HCEC 1CT (cell line): ENCODE data around the gene RAB17.

Source experiments
- DNase-seq: peaks from one replicate; pipeline ENCODE4 v3.0.0-alpha.2; 2017

The RAB17 gene

GRCh38 chr2:237590272-237591140 is at the start of gene RAB17:
TSS of gene RAB17 (minus strand) at chr2:237590734. CDS start at chr2:237586154, 4,580 bp downstream.
- no peak for DNase-seq

GRCh38 chr2:237639836-237640220 is 49.3 kb upstream of the RAB17 start:
- no peak for DNase-seq

- no peak for DNase-seq
Measured at GRCh38 chr2:237639052-237639835, 48.7 kb upstream of the RAB17 start.

GRCh38 chr2:237638176-237638575 is 47.6 kb upstream of the RAB17 start:
- no peak for DNase-seq

GRCh38 chr2:237637429-237638135 is 47.0 kb upstream of the RAB17 start:
- DNase-seq, result no peak

GRCh38 chr2:237636578-237636977 is 46.0 kb upstream of the RAB17 start:
- no peak for DNase-seq

GRCh38 chr2:237633061-237633561 is 42.6 kb upstream of the RAB17 start:
- no peak for DNase-seq

GRCh38 chr2:237631801-237632585 is 41.5 kb upstream of the RAB17 start:
- no peak for DNase-seq

GRCh38 chr2:237631007-237631785 is 40.7 kb upstream of the RAB17 start:
- DNase-seq, result no peak

- no peak for DNase-seq
Measured at GRCh38 chr2:237630216-237631000, 39.9 kb upstream of the RAB17 start.

- DNase-seq, result peak; percentile 73
Measured at GRCh38 chr2:237629739-237630138, 39.2 kb upstream of the RAB17 start.

GRCh38 chr2:237629188-237629534 is 38.6 kb upstream of the RAB17 start:
- DNase-seq, result no peak

GRCh38 chr2:237628247-237629187 is 38.0 kb upstream of the RAB17 start:
- no peak for DNase-seq

- peak; percentile 35 for DNase-seq
Measured at GRCh38 chr2:237627441-237628246, 37.1 kb upstream of the RAB17 start, which contains the start of gene LRRFIP1. TSS of gene LRRFIP1 (plus strand) at chr2:237627587. CDS start at chr2:237627645, 58 bp downstream.

GRCh38 chr2:237626813-237627440 is 36.4 kb upstream of the RAB17 start:
- no peak for DNase-seq

GRCh38 chr2:237625777-237626176 is 35.2 kb upstream of the RAB17 start:
- no peak for DNase-seq

GRCh38 chr2:237625216-237625705 is 34.7 kb upstream of the RAB17 start:
- DNase-seq, result no peak

- no peak for DNase-seq
Measured at GRCh38 chr2:237624565-237624964, 34.0 kb upstream of the RAB17 start.
